ENCODE measurements around the gene MYCBP2.
"Not testable (repeated sequence)": the region's sequence is repeated elsewhere in the genome, so short reads cannot be mapped to it uniquely, and the experiment has no call there.

The MYCBP2 gene

DNA sequence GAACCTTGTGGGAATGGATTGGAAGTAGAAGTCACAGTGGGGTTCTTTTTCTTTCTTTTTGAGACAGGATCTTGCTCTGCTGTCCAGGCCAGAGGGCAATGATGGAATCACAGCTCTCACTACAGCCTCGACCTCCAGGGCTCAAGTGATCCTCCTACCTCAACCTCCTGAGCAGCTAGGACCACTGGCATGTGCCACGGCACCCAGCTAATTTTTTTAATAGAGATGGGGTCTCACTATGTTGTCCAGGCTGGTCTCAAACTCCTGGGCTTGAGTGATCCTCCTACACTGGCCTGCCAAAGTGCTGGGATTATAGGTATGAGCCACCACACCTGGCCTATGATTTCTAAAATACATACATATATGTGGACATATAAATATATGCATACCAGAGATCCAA lies 111.4 kb downstream of the MYCBP2 start:
- H3K4me3 ChIP-seq (replicated peaks in 1 of 2; ENCODE audit: low read depth in 2 of 2, low read length in 2 of 2): no peak overlapping the region
- TF ChIP-seq, protein P1, sequence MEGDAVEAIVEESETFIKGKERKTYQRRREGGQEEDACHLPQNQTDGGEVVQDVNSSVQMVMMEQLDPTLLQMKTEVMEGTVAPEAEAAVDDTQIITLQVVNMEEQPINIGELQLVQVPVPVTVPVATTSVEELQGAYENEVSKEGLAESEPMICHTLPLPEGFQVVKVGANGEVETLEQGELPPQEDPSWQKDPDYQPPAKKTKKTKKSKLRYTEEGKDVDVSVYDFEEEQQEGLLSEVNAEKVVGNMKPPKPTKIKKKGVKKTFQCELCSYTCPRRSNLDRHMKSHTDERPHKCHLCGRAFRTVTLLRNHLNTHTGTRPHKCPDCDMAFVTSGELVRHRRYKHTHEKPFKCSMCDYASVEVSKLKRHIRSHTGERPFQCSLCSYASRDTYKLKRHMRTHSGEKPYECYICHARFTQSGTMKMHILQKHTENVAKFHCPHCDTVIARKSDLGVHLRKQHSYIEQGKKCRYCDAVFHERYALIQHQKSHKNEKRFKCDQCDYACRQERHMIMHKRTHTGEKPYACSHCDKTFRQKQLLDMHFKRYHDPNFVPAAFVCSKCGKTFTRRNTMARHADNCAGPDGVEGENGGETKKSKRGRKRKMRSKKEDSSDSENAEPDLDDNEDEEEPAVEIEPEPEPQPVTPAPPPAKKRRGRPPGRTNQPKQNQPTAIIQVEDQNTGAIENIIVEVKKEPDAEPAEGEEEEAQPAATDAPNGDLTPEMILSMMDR (IDR thresholded peaks at IDR 0.05; ENCODE audit: low read depth, low read length): no peak
- no peak for DNase-seq (ENCODE audit: low read depth in 2 of 2)

DNA sequence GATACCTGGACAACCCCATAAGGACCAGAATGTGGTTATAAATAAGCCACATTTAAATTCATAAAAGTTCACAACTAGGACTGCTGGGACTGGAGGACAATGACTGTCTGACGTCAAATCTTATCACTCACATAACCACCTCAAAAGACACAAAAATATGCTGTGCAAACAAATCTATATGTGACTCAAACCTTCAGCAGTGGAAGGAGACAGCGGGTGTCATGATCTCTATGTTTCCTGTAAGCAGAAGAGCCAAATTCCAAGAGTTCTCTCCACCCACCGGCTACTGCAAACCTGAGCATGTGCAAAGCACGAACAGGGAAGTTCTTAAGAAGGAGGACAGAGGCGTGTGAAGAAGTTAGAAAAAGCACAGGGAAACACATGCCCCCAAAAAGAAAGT lies 113.2 kb downstream of the MYCBP2 start:
- no peak overlapping the region for H3K4me3 ChIP-seq (replicated peaks in 1 of 2; ENCODE audit: low read depth in 2 of 2, low read length in 2 of 2)
- peak; percentile 22 to 53 for DNase-seq (ENCODE audit: low read depth in 2 of 2)
- TF ChIP-seq, protein P1 (IDR thresholded peaks at IDR 0.05; ENCODE audit: low read depth, low read length): no peak

DNA sequence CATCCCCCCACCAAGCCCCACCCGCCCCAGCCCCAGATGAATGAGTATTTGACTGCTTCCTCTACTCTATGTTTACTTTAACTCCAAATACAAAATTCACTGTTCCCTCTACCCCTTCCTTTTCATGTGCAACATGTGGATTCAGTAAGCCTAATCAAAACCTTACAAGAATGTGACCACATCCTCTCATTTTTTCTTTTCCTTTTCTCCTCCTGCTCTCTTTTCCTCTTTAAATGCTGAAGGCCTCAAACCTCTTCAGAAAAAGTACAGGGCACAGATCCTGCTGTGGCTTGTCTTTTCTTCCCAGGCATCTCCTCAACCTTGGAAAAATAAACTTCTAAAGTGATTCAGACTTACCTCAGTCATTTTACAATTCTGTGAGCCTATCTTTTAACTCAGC lies 119.0 kb downstream of the MYCBP2 start:
- peak; percentile 29 to 51 for DNase-seq (ENCODE audit: low read depth in 2 of 2)
- TF ChIP-seq, protein P1 (IDR thresholded peaks at IDR 0.05; ENCODE audit: low read depth, low read length): no peak

DNA sequence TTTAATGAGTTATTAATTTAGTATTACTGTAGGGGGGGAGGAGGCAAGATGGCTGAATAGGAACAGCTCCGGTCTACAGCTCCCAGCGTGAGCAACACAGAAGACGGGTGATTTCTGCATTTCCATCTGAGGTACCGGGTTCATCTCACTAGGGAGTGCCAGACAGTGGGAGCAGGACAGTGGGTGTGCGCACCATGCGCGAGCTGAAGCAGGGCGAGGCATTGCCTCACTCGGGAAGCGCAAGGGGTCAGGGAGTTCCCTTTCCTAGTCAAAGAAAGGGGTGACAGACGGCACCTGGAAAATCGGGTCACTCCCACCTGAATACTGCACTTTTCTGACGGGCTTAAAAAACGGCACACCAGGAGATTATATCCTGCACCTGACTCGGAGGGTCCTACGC lies 127.9 kb downstream of the MYCBP2 start:
- not testable (repeated sequence) for DNase-seq (ENCODE audit: low read depth in 2 of 2); H3K4me3 ChIP-seq (replicated peaks in 1 of 2; ENCODE audit: low read depth in 2 of 2, low read length in 2 of 2)

More for the DNA sequence above, 119.0 kb downstream of the MYCBP2 start:
- no peak overlapping the region for H3K4me3 ChIP-seq (replicated peaks in 1 of 2; ENCODE audit: low read depth in 2 of 2, low read length in 2 of 2)

DNA sequence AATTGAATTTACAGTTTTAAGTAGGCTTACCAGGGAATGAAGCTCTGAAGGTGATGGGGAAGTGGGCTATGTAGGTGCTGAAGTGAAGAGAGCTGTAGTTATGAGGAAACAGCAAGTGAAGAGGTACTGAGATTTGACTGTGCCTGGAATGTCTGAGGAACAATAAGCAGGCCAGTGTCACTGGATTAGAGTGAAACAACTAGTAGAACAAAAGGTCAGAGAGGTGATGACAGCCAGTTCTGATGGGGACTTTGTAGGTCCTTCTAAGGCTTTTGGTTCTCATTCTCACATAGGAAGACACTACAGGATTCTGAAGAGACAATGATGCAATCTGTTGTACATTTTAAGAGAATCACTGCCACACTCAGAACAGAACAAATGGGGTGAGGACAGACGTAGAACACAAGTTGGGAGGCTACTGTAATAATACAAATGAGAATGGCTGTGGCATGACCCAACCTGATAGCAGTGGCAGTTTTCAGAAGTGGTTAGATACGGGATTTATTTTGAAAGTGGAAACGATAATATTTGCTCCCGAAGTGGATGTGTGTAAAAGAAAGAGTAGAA lies 130.8 kb downstream of the MYCBP2 start:
- no peak overlapping the region for H3K4me3 ChIP-seq (replicated peaks in 1 of 2; ENCODE audit: low read depth in 2 of 2, low read length in 2 of 2)
- TF ChIP-seq, protein P1 (IDR thresholded peaks at IDR 0.05; ENCODE audit: low read depth, low read length): no peak
- DNase-seq (ENCODE audit: low read depth in 2 of 2): peak in 1 of 2 donors; percentile 19

DNA sequence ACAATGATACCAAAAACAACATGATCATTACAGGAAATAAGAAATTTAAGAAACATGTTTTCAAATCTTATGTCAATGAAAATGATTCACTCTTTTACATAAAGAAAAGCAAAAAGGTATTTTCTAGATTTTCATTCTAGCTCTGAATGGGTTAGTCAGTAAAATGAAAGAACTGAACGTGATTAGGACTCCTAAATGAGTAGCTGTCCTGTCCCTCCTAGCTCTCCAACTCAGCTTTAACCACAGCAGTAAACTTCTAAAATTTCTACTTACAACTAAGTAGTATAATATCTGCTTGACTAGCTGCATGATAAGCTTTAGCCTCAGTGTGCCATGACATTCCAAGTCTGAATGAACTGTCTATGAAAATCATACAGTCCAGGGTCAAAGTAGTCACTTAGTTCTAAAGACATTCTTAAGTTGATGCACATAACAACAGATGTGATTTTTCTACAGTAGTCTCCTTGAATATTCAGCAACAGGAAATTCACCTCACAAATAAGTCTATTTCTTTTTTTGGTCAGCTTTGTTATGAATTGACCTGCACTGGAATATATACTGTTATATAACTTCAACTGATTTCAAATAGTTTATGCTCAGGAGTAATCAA lies 136.4 kb downstream of the MYCBP2 start:
- DNase-seq (ENCODE audit: low read depth in 2 of 2): no peak
- TF ChIP-seq, protein P1 (IDR thresholded peaks at IDR 0.05; ENCODE audit: low read depth, low read length): no peak
- H3K4me3 ChIP-seq (replicated peaks in 1 of 2; ENCODE audit: low read depth in 2 of 2, low read length in 2 of 2): no peak overlapping the region

DNA sequence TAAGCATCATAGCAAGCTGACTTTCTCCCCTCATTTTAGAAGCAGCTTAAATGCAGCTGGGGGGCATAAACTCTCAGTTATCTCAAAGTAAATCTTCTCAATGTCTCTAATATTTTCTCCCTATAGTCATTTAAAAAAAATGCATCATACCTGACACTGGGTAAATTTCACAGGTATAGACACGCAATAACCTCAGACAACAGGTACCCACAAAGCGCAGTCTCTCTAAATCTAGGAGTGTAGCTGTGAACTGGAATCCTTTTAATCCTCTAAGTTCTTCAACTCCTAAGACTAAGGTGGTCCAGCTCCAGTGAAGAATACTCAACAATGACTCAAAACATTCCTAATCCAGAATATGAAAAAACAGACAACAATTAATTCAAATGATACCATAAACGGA lies 141.2 kb downstream of the MYCBP2 start:
- TF ChIP-seq, protein P1 (IDR thresholded peaks at IDR 0.05; ENCODE audit: low read depth, low read length): no peak
- H3K4me3 ChIP-seq (replicated peaks in 1 of 2; ENCODE audit: low read depth in 2 of 2, low read length in 2 of 2): no peak overlapping the region
- no peak for DNase-seq (ENCODE audit: low read depth in 2 of 2)
